Stimulated activated CD4-positive, alpha-beta T cell treated with anti-CD3 and anti-CD28 coated beads, Interleukin-2, amount 100 ng/mL, for 24 hours (primary cell): ENCODE results near the gene LEF1.

Experiments used
- DNase-seq, 2 donors: peaks; one replicate each; pipeline ENCODE4 v3.0.0-alpha.2; 2020

LEF1 gene

GRCh38 chr4:108144451-108144850 lies 24.3 kb downstream of the LEF1 start:
- DNase-seq: peak; percentile 43 to 47

GRCh38 chr4:108143515-108143914 lies 25.2 kb downstream of the LEF1 start:
- DNase-seq: no peak

GRCh38 chr4:108142870-108143269 lies 25.9 kb downstream of the LEF1 start:
- no peak for DNase-seq

- DNase-seq: peak in 1 of 2 donors; percentile 40
These were observed 27.4 kb downstream of the LEF1 start for GRCh38 chr4:108141213-108141950.

GRCh38 chr4:108140328-108140727 lies 28.4 kb downstream of the LEF1 start:
- DNase-seq: no peak

GRCh38 chr4:108139089-108139488 lies 29.6 kb downstream of the LEF1 start:
- DNase-seq: no peak

GRCh38 chr4:108135549-108136209 lies 33.1 kb downstream of the LEF1 start:
- DNase-seq: no peak

- DNase-seq: no peak
These were observed 37.8 kb downstream of the LEF1 start for GRCh38 chr4:108130955-108131354.

GRCh38 chr4:108129196-108129595 lies 39.5 kb downstream of the LEF1 start:
- no peak for DNase-seq

- DNase-seq: no peak
These were observed 41.9 kb downstream of the LEF1 start for GRCh38 chr4:108126806-108127205.

GRCh38 chr4:108120789-108121188 lies 47.9 kb downstream of the LEF1 start:
- no peak for DNase-seq

GRCh38 chr4:108119199-108119800 lies 49.4 kb downstream of the LEF1 start:
- DNase-seq: no peak

GRCh38 chr4:108118505-108118904 lies 50.2 kb downstream of the LEF1 start:
- no peak for DNase-seq

GRCh38 chr4:108117418-108118182 lies 51.1 kb downstream of the LEF1 start:
- DNase-seq: no peak

GRCh38 chr4:108116423-108117168 lies 52.1 kb downstream of the LEF1 start:
- no peak for DNase-seq

GRCh38 chr4:108115168-108115526 lies 53.6 kb downstream of the LEF1 start:
- DNase-seq: no peak

- no peak for DNase-seq
These were observed 54.2 kb downstream of the LEF1 start for GRCh38 chr4:108114503-108114902.

- DNase-seq: peak in 1 of 2 donors; percentile 50
These were observed 55.5 kb downstream of the LEF1 start for GRCh38 chr4:108113229-108113628.

- no peak for DNase-seq
These were observed 57.0 kb downstream of the LEF1 start for GRCh38 chr4:108111781-108112180.

GRCh38 chr4:108110450-108110849 lies 58.3 kb downstream of the LEF1 start:
- DNase-seq: no peak

- no peak for DNase-seq
These were observed 58.7 kb downstream of the LEF1 start for GRCh38 chr4:108109997-108110416.

- DNase-seq: no peak
These were observed 59.6 kb downstream of the LEF1 start for GRCh38 chr4:108109111-108109510.
